D721Med (cell line): Measurements from ENCODE around the gene FUT8.

ENCODE experiments used
- DNase-seq: peaks from one replicate; pipeline ENCODE4 v3.0.0; 2011; ENCODE audit warnings: low spot score; ENCODE audit not compliant: insufficient read length
- FAIRE-seq: peaks from 2 replicates; lab custom pipeline; 2011; peaks lifted over from hg19 to GRCh38; lab: Jason Lieb, UNC
- TF ChIP-seq, protein P1 (sequence below): IDR thresholded peaks from 2 replicates; pipeline ENCODE4 v1.5.1; 2012; ENCODE audit warnings: mild to moderate bottlenecking, control low read depth; ENCODE audit not compliant: insufficient read depth; ENCODE audit errors: missing control alignments

FUT8 gene

DNA sequence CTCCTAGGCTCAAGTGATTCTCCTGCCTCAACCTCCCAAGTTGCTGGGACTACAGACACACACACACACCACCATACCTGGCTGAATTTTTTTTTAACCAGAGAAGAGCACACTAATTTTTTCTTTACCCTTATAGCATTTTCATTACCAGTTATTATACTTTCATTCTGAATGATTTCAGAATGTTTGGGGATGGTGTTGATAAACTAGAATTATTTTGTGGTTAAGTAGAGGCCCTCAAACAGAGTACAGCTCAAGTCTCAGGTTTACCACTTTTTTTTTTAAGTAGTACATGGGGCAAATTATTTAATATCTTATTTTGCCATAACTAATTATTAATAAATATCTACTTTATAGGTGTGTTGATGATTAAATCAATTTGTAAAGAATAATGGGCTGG is 86.6 kb downstream of the FUT8 start:
- no peak for FAIRE-seq
- DNase-seq = no peak
- TF ChIP-seq, protein P1, sequence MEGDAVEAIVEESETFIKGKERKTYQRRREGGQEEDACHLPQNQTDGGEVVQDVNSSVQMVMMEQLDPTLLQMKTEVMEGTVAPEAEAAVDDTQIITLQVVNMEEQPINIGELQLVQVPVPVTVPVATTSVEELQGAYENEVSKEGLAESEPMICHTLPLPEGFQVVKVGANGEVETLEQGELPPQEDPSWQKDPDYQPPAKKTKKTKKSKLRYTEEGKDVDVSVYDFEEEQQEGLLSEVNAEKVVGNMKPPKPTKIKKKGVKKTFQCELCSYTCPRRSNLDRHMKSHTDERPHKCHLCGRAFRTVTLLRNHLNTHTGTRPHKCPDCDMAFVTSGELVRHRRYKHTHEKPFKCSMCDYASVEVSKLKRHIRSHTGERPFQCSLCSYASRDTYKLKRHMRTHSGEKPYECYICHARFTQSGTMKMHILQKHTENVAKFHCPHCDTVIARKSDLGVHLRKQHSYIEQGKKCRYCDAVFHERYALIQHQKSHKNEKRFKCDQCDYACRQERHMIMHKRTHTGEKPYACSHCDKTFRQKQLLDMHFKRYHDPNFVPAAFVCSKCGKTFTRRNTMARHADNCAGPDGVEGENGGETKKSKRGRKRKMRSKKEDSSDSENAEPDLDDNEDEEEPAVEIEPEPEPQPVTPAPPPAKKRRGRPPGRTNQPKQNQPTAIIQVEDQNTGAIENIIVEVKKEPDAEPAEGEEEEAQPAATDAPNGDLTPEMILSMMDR = no peak

GRCh38 chr14:65500075-65500474 is 87.5 kb downstream of the FUT8 start:
- TF ChIP-seq, protein P1 = no peak
- no peak for FAIRE-seq
- no peak for DNase-seq

GRCh38 chr14:65501328-65501727 is 88.8 kb downstream of the FUT8 start:
- TF ChIP-seq, protein P1 = no peak
- DNase-seq = no peak
- no peak for FAIRE-seq

- TF ChIP-seq, protein P1 = no peak
- FAIRE-seq = no peak
- no peak for DNase-seq
Observed at GRCh38 chr14:65502676-65503124, 90.2 kb downstream of the FUT8 start.

DNA sequence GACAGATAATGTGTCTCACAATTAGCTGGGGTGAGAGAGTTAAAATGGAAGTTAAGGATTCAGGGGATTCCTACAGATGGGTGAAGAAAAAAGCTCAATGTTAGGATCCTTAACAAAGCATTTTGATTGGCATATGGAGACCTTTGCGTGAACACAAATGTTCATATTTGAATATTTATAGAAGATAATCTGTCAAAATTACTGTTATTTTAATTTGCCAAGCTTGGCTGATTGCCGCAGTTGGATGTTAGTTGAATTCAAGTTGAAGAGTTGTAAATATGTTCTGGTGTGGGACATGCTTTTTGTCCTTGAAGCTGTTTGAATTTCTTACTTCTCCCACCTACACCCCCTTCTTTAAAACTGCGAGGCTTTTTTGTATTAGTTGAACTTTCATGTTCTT is 91.2 kb downstream of the FUT8 start:
- no peak for FAIRE-seq

GRCh38 chr14:65506801-65507200 is 94.3 kb downstream of the FUT8 start:
- no peak for DNase-seq

More for the DNA sequence above, 91.2 kb downstream of the FUT8 start:
- DNase-seq = no peak
- TF ChIP-seq, protein P1 = no peak

DNA sequence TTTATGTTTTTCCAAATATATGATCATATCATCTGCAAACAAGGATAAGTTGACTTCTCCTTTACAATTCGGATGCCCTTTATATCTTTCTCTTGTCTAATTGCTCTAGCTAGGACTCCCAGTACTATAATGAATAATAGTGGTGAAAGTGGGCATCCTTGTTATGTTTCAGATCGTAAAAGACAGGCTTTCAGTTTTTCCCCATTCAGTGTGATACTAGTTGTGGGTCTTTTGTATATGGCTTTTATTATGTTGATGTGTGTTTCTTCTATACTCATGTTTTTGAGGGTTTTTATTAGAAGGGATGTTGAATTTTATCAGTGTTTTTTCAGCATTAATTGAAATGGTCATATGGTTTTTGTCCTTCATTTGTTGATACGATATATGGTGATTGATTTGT is 97.3 kb downstream of the FUT8 start:
- DNase-seq = no peak
- FAIRE-seq = peak; percentile 41
- TF ChIP-seq, protein P1 = no peak

More at GRCh38 chr14:65506801-65507200, 94.3 kb downstream of the FUT8 start:
- FAIRE-seq = no peak
- TF ChIP-seq, protein P1 = no peak
